ENCODE results near the gene PAX2.

GRCh38 chr10:100737355-100738054 lies 7.9 kb upstream of the PAX2 start:
- TF ChIP-seq, protein P1, sequence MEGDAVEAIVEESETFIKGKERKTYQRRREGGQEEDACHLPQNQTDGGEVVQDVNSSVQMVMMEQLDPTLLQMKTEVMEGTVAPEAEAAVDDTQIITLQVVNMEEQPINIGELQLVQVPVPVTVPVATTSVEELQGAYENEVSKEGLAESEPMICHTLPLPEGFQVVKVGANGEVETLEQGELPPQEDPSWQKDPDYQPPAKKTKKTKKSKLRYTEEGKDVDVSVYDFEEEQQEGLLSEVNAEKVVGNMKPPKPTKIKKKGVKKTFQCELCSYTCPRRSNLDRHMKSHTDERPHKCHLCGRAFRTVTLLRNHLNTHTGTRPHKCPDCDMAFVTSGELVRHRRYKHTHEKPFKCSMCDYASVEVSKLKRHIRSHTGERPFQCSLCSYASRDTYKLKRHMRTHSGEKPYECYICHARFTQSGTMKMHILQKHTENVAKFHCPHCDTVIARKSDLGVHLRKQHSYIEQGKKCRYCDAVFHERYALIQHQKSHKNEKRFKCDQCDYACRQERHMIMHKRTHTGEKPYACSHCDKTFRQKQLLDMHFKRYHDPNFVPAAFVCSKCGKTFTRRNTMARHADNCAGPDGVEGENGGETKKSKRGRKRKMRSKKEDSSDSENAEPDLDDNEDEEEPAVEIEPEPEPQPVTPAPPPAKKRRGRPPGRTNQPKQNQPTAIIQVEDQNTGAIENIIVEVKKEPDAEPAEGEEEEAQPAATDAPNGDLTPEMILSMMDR (IDR thresholded peaks at IDR 0.05), result no peak
- no peak for TF ChIP-seq ZFX (IDR thresholded peaks at IDR 0.05; ENCODE audit: borderline replicate concordance)
